ENCODE results near the gene PTPN6.

Gene PTPN6

DNA sequence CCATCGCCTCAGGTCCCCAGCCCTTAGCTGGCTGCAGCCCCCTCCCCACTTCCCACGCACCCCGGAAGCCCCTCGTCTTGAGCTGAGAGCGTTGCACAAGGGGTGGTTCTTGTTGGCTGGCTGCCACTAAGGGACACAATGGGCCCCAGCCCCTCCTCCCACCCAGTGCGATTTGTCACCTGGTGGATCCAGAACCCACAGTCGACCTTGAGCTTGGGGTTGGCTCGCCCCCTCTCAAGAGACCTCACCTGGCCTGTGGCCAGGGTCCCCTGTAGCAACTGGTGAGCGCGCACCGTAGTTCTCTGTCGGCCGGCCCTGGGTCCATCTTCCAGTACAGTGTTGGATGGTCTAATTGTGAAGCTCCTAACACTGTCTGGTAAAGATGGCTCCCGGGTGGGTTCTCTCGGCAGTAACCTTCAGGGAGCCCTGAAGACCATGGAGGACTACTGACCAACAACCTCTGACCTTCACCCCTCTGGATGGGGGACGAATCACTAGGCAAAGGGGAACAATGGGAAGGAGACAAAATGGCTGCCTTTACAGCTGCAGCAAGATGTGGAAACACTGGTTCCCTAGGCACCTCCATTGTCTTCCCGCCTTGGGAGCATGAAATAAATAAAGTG lies 12.7 kb downstream of the PTPN6 start:
- peak overlapping the region; percentile 95 for H3K27ac ChIP-seq
- DNase-seq (ENCODE audit: low read depth, low spot score), result no peak

DNA sequence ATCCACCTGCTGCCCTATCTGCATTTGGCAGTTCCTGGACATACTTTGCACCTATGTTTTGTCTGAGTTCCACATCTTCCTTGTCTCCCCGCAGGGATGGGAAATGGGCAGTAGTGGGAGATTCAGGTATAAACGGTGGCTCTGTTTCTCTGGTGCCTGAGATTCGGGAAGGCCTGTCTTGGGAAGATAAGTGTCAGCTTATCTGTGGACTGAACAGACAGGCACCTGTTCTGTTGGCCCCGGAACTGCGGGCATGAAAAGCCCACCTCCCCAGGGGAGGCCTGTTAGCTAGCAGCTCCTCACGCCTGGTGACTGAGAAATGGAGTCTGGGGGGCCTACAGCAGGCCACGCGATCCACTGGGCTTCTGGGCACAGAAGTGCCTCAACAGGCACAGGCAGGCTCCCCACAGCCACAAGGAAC lies 13.5 kb downstream of the PTPN6 start:
- DNase-seq (ENCODE audit: low read depth, low spot score), result no peak
- H3K27ac ChIP-seq, result peak overlapping the region; percentile 95

DNA sequence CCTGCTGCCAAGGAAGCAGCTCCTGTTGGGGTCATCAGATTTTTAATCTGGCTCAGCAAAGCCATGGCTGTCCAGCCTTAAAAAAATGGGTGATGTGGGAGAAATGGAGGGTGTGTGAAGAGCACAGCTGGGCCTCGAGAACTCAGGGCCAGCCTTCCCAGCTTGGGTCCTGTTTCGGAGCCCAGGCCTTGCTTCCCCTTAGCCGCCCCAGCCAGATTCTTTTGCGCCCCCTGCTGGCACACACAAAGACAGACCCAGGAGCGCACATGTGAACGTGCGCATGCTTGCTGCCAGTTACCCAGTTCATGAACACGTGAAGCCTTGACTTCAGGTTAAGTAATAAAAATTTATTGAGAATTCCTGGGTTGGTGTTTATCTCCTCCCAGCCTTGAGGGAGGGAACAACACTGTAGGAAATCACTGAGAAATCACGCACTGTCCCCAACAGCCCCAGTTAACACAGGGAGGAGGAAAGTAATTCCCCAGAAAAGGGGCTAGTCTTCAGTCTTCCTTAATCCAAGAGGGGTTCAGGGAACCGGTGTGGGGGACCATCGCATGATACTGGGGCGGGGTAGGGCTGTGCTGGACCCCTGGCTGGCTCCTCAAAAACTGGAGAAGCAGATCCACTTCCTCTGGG lies 14.0 kb downstream of the PTPN6 start:
- DNase-seq (ENCODE audit: low read depth, low spot score), result peak; percentile 72
- H3K27ac ChIP-seq, result peak overlapping the region; percentile 95

DNA sequence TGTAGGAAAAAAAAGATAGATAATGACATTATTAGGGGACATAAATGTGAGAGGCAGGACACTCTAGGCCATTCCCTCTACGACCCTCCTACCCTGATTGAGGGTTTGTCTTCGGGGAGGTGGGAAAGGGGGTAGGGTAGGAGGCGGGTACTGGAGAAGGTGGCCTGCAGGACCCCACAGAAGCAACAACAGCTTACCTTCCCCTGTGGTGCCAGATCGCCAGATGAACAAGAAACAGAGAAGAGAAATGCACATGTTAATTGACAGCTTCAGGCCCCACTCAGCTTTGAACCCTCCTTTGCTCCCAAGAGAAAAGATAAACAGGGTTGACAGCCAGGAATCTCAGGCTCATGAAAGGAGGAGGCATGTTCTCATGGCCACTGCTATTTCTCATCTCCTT lies 14.6 kb downstream of the PTPN6 start:
- no peak for DNase-seq (ENCODE audit: low read depth, low spot score)
- H3K27ac ChIP-seq, result peak overlapping the region; percentile 95

DNA sequence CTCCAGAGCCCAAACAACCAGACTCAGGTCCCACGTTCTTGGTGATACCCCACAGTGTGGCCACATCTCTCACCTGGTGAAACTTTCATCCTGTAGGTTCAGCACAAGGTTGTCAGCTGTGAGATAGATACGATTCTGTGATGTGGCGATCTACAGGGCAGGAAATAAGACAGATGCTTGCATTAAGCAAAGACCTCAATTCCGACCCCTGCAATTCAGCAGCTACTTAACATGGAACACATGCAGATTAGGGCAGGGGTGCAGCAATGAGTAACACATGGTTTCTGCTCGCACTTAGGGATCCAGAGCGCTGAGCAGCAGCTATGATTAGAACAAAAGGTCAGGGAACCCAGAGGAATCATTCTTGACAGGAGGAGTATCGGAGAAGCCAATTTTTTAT lies 15.2 kb downstream of the PTPN6 start:
- peak overlapping the region; percentile 95 for H3K27ac ChIP-seq
- DNase-seq (ENCODE audit: low read depth, low spot score), result no peak

DNA sequence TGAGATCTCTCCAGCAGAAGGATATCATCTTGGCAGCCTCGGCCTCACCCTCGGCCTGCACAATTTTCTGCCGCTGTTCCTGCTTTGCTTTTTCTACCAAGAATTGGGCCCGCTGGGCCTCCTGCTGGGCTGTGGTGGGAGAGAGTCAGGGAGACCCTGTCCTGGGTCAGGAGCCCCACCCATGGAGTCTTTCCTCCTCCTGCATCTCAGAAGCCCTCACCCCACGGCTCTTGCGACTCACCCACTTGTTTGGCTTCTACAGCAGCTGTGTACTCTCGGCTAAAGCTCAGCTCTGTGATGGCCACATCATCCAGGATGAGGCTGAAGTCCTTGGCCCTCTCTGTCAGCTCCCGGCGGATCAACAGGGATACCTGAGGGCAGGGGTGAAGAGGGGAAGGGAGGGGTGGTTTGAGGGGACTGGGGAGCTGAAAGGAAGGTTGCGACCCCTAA lies 16.5 kb downstream of the PTPN6 start:
- DNase-seq (ENCODE audit: low read depth, low spot score), result no peak
- H3K27ac ChIP-seq, result peak overlapping the region; percentile 95

DNA sequence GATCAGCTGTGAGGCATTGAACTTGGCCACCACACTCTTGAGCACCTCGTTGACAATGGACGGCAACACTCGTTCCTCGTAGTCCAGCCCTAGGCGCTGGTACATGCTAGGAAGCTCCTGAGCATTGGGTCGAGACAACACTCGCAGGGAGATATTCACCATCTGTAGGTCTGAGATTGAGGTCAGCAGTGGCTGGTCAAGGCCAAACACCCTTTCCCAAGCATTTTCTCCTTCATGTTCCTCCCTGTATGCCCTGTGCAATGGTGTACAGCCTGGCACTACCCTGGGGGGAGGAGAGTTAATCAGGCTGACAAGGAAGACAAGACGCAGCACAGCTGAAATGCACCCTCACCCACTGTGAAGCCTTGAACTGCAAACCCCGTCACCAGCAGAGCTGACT lies 17.3 kb downstream of the PTPN6 start:
- H3K27ac ChIP-seq, result peak overlapping the region; percentile 95
- DNase-seq (ENCODE audit: low read depth, low spot score), result no peak

DNA sequence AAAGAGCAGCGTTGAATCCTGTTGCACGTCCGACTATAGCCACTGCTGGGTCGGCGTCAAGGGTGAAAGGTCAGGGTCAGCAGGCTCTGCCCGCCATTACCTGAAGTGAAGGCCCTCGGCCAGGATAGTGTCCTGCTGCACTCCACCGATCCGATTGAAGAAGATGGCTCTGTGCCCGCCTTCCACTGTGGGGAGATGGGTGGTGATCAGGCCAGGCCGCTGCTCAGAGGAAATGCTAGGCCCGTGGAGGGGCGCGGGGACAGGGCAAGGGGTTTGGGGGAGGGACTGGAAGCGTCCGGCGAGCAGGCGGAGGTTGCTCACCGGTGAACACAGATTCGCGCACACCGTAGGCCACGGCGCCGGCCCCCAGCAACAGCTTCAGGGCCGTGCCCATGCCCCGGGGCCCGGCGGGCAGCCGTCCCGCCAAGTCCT lies 19.0 kb downstream of the PTPN6 start:
- DNase-seq (ENCODE audit: low read depth, low spot score), result no peak
- peak overlapping the region; percentile 95 for H3K27ac ChIP-seq

DNA sequence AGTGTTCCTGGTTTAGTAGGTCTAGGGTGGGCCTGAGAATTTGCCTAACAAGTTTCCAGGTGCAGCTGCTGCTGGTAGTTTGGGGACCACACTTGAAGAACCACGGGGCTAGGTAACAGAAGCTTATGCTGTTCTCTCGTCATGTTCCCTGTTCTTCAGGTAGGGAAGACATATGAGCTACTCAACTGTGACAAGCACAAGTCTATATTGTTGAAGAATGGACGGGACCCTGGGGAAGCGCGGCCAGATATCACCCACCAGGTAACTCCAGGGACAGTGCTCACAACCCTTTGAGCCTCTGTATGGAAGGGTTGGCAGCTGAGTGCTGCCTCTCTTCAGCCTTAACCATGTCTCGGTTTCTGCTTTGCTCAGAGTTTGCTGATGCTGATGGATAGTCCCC lies 23.0 kb downstream of the PTPN6 start:
- no peak overlapping the region for H3K27ac ChIP-seq
- no peak for DNase-seq (ENCODE audit: low read depth, low spot score)

DNA sequence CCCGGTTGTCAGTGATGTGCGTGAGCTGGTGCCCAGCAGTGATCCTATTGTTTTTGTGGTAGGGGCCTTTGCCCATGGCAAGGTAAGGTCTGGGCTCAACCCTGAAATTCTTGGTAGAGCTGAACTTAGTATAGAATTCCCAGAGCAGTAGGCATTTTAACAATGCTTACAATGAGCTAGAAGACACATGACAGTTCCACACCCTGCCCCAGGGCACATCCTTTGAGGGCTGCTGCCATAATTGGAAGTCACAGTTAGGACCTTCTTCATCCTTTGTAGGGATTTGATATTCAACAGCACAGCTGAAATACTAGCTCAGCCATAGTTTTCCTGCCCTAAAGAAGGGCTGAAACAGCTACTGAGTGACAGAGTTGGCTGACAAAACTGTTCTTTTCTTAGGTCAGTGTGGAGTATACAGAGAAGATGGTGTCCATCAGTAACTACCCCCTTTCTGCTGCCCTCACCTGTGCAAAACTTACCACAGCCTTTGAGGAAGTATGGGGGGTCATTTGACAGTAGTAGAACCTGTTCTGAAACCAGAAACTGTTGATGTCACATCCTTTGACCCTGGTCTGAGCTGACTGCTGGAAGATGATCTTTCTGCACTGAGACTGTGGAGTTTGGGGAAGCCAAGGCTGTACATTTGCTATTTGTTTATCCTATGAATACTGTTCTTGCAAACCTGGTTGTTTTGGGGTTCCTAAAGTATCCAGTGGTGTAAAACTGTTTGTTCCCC lies 24.3 kb downstream of the PTPN6 start:
- no peak overlapping the region for H3K27ac ChIP-seq
- no peak for DNase-seq (ENCODE audit: low read depth, low spot score)

DNA sequence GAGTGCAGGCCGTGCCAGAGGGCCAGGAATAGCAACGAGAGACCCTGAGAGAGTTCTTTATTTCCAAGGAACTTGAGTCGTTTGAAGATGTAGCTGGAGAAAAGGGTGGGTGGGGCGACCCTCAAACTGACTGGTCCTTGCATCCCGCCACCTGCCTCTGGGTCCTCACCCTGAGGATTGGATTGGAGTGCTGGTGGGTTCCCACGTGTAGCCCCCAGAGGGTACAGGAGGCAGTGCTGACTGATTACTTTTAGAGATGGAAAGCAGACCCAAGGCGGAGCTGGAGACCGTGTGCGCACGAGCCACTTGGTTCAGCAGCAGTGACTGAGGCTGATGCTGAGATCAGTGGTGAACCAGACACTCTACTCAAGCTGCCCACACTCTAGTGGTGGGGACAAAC lies 26.5 kb downstream of the PTPN6 start:
- DNase-seq (ENCODE audit: low read depth, low spot score), result no peak
- H3K27ac ChIP-seq, result peak overlapping the region; percentile 62

DNA sequence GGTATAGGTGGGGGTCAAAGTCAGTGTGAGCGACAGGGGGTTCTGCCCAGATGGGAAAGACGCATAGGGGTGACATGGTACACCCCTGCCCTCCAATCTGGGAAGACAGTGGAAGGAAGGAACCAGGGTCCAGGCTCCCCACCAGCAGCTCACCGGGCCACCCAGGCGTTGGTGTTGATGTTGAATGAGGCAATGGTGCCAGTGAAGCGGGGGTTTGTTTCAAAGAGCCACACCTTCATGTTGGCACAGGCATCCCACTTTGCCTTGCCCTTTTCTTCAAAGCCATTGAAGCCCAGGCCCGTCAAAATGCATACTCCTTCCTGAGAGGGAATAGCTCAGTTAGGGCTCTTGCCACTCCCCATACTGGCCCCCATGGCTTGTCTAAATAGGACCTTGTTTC lies 27.0 kb downstream of the PTPN6 start:
- no peak for DNase-seq (ENCODE audit: low read depth, low spot score)
- H3K27ac ChIP-seq, result peak overlapping the region; percentile 62

DNA sequence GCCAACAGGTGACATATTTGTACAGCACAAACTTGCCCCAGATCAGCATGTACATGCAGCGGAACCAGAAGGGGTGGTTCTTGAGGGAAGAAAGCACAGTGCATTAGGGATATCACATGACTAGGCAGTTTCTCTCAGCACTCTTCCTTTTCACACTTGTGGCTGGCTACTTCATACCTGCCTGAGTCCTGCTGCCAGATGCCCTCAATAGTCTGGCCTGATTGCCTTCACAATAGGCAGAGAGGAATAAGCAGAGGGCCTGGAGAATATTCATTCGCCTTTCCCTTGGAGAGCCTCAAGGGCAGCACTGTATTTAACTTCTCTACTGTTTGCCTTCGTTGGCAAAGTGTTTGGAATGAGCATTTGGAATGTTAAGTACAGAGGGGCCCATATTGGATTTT lies 27.5 kb downstream of the PTPN6 start:
- peak; percentile 48 for DNase-seq (ENCODE audit: low read depth, low spot score)
- peak overlapping the region; percentile 62 for H3K27ac ChIP-seq

DNA sequence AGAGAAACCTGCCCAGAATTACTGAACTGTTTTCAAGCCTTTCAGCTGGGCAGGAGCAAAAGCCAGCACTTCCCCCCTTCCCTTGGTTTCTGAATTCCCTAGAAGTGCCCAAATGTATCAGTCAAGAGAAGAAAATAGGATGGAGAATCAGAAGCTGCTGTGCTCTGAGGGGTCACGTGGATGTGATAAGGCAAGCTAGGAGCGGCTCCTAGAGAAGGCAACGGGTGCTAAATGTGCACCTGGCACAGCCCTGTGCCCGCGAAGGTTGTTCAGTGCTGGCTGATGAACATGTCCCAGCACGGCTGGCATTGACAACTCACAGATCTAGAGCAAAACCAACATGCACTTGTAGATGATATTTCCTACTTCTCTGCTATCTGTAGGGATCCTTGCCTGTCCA lies 27.9 kb downstream of the PTPN6 start:
- H3K27ac ChIP-seq, result peak overlapping the region; percentile 62
- DNase-seq (ENCODE audit: low read depth, low spot score), result no peak

DNA sequence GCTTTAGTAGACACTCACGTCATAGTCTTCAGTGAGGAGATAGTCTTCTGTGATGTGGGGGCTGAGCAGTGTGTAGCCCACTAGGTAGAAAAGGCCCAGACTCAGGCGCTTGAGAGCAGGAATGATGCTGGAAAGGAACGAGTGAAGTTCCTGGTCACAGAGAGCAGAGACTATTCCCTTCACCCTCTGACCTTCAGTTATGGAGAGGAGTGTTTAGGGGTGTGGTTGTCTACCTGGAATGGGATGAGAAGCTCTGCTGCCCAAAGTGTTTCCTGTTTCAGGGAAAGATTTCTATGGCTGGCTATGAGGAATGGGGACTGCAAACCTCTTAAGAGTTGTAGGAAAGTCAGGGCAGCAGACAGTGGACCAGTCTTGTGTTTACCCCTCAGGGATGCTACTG lies 28.3 kb downstream of the PTPN6 start:
- DNase-seq (ENCODE audit: low read depth, low spot score), result no peak

DNA sequence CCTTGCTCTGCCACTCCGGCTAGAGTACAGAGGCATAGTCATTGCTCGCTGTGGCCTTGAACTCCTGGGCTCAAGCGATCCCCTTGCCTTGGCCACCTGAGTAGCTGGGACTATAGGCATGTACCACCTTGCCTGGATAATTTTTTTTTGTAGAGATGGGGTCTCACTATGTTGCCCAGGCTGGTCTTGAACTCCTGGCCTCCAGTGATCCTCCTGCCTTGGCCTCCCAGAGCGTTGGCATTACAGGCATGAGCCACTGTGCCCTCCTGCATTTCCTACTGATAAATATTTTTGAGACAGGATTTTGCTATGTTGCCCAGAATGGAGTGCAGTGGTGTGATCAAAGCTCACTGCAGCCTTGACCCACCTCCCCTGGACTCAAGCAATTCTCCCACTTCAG lies 28.9 kb downstream of the PTPN6 start:
- no peak for DNase-seq (ENCODE audit: low read depth, low spot score)
- no peak overlapping the region for H3K27ac ChIP-seq

More for the DNA sequence above, 28.3 kb downstream of the PTPN6 start:
- H3K27ac ChIP-seq, result peak overlapping the region; percentile 62

DNA sequence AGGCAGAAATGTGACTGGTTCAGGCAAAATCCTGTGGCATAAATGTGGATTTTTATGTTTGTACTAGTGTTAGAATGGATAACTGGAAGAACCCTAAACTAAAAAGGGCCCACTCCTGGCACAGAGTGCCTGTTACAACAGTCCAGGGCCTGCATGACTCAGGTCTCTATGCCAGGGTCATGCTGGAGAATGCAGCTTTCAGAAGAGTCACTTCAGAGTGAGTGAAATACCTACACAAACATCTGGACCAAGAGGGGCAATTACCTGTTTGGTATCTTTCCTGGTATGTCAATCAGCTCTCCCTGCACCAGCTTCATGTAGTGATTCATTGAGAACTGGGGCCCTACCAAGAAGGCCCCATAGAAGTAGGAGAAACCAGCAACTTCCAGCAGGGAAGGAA lies 29.6 kb downstream of the PTPN6 start:
- H3K27ac ChIP-seq, result no peak overlapping the region

DNA sequence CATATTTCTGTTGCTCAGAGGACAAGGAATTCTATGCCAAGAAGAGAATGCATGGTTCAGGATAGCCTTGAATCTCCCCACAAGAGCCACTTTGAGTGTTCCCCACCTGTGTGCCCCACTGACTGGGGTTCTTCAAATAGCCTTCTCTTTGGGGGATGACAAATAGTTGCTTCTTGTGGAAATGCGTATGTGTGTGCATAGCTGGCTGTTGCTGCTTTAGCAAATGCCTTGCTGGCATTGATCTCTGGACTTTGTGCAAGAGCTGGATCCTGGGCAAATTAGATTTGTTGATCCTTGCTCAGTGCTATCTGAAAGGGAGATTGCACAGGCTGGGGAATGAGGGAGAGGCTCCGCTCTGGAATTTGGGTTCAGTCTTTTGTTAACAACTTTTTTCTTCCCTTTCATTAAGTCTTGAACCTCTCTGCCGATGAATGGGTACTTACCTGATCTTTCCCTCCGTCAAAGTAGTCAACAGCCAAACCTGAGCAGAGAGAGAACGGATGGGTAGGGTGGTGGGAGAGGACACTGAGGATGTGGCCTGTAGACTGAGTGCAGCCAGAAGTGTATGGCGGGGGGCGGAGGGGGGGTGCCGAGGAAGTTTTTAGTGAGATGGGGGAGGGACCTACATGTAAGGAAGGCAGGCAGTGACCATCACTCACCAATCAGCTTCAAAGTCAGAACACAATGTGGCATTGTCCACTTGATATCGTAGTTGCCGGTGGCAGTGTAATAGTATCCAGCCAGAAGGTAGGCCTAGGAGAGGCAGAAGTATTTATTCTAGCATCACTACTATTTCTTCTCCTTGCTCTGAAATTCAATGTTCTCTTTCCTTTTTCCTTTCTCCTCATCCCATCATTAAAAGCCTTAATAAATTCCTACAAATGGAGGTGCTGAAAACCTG lies 30.2 kb downstream of the PTPN6 start:
- H3K27ac ChIP-seq, result no peak overlapping the region
- DNase-seq (ENCODE audit: low read depth, low spot score), result no peak

More for the DNA sequence above, 29.6 kb downstream of the PTPN6 start:
- no peak for DNase-seq (ENCODE audit: low read depth, low spot score)

DNA sequence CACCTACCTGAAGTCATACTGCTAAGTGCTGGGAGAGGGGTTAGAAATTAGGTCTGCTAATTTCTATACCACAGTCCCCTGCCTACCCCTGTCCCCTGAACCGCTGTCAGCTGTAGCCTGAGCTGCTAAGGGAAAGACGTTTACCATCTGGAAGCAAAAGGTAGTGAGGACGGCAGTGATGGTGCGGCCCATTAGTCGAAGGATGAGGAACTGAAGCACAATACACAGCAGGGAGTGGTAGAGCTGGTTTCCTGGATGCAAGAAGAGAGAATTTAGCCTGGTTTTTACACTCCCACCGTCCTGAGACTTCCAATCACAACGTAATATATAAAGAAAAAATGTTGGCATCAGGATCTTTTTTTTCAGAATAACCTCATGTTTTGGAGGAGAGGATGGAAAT lies 31.4 kb downstream of the PTPN6 start:
- H3K27ac ChIP-seq, result no peak overlapping the region
- DNase-seq (ENCODE audit: low read depth, low spot score), result no peak

DNA sequence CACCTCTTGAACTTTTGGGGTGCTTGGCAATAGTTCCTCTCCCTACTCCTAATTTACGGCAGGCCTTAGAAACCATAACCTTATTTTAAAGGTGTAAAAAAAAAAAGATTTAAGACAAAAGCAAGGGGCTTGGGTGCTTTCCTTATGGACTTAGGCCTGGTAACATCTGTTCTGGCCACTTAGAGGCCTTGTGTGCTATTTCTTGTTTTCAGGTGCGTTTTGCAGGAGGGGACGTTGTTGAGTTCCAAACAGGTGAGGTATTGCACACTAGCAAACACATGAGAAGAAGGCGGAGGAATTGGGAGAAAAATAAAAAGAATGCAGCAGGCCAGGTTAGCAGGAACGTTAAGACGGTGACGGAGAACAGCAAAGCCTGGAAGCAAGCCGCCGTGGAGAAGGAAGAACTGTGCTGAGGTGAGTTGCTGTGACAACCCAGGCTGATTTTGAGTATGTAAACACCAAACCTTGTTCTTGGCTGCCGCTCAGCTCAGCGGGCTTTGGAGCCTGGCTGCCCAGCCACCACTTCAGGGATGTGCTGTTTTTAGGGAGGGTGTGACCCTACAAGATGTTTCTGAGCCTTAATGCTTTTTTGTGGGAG lies 36.9 kb downstream of the PTPN6 start:
- peak; percentile 24 for DNase-seq (ENCODE audit: low read depth, low spot score)
- peak overlapping the region; percentile 65 for H3K27ac ChIP-seq
